Endodermal cell (in vitro differentiated cells): ENCODE data around the gene SPTBN2. TPM values are rescaled to one million over a fixed set of nuclear protein-coding genes. Genes with fewer than 3 reads are reported as not detected.

Source experiments
- DNase-seq: peaks from one replicate; pipeline ENCODE4 v3.0.0-alpha.2; 2017
- H3K27ac ChIP-seq: 2 replicates; pipeline ENCODE4 v1.5.1; 2013; ENCODE audit warnings: mild to moderate bottlenecking, low read depth, low read length, moderate library complexity
- H3K27me3 ChIP-seq: 2 replicates; pipeline ENCODE4 v1.6.1; 2013; ENCODE audit warnings: mild to moderate bottlenecking, low read length, moderate library complexity; ENCODE audit not compliant: insufficient read depth, control insufficient read depth, poor library complexity, severe bottlenecking
- H3K36me3 ChIP-seq: 2 replicates; pipeline ENCODE4 v1.7.0; 2013; ENCODE audit warnings: mild to moderate bottlenecking, low read length, moderate library complexity; ENCODE audit not compliant: control insufficient read depth, insufficient read depth
- H3K4me1 ChIP-seq: one replicate; pipeline ENCODE4 v1.7.0; 2013; ENCODE audit warnings: low read length; ENCODE audit not compliant: control insufficient read depth, insufficient read depth
- H3K4me3 ChIP-seq: 2 replicates; pipeline ENCODE4 v1.5.1; 2013; ENCODE audit warnings: mild to moderate bottlenecking, low read length, moderate library complexity
- H3K9ac ChIP-seq: 2 replicates; pipeline ENCODE4 v1.6.1; 2013; ENCODE audit warnings: mild to moderate bottlenecking, low read length, moderate library complexity; ENCODE audit not compliant: poor library complexity, severe bottlenecking; ENCODE audit errors: extremely low read depth
- H3K9me3 ChIP-seq: 2 replicates; pipeline ENCODE4 v1.6.1; 2013; ENCODE audit warnings: mild to moderate bottlenecking, low read length, moderate library complexity; ENCODE audit not compliant: control insufficient read depth
- H3K27ac Mint-ChIP-seq: 2 replicates; pipeline ENCODE4 v1.8.0; 2020; ENCODE audit warnings: mixed read lengths
- H3K27me3 Mint-ChIP-seq: 2 replicates; pipeline ENCODE4 v1.8.0; 2021; ENCODE audit warnings: mild to moderate bottlenecking, mixed read lengths; ENCODE audit not compliant: insufficient read depth
- H3K36me3 Mint-ChIP-seq: 2 replicates; pipeline ENCODE4 v1.8.0; 2020; ENCODE audit warnings: low read depth, mixed read lengths
- H3K4me1 Mint-ChIP-seq: 2 replicates; pipeline ENCODE4 v1.8.0; 2020; ENCODE audit warnings: mixed read lengths
- H3K4me3 Mint-ChIP-seq: 2 replicates; pipeline ENCODE4 v1.8.0; 2020; ENCODE audit warnings: mild to moderate bottlenecking, moderate library complexity, mixed read lengths
- H3K9me3 Mint-ChIP-seq: 2 replicates; pipeline ENCODE4 v1.8.0; 2020; ENCODE audit warnings: mild to moderate bottlenecking, mixed read lengths
- WGBS, 2 experiments: methylation state at CpG; one replicate each; pipeline versions ENCODE4 v1.1.5 to v1.1.7; 2013; ENCODE audit warnings: missing lambda C conversion rate in 2 of 2, mixed read lengths in 1 of 2; ENCODE audit not compliant: insufficient coverage in 1 of 2, insufficient read length in 1 of 2; 5-methylcytosine and 5-hydroxymethylcytosine counted together
- total RNA-seq, 2 donors: library from RNA; stranded (reverse); fragmentation: NEBNext Ultra II Directional in 1 of 2; extraction: Animal tissue kit (Norgen Biotek cat#: 25700) in 1 of 2; gene quantifications; 2 replicates in 1 of 2; 3 replicates in 1 of 2; pipeline ENCODE4 v1.2.1, GENCODE V29; 2021
- TF ChIP-seq, protein P1 (sequence below): fragments of 200-600 bp; sonication (generic); conservative IDR thresholded peaks from 2 replicates; pipeline ENCODE4 v1.5.0; 2021; ENCODE audit warnings: antibody characterized with exemption, mild to moderate bottlenecking

SPTBN2 gene
- total RNA-seq, 2 donors from 2014 or later: 36.0 to 46.0 TPM

DNA sequence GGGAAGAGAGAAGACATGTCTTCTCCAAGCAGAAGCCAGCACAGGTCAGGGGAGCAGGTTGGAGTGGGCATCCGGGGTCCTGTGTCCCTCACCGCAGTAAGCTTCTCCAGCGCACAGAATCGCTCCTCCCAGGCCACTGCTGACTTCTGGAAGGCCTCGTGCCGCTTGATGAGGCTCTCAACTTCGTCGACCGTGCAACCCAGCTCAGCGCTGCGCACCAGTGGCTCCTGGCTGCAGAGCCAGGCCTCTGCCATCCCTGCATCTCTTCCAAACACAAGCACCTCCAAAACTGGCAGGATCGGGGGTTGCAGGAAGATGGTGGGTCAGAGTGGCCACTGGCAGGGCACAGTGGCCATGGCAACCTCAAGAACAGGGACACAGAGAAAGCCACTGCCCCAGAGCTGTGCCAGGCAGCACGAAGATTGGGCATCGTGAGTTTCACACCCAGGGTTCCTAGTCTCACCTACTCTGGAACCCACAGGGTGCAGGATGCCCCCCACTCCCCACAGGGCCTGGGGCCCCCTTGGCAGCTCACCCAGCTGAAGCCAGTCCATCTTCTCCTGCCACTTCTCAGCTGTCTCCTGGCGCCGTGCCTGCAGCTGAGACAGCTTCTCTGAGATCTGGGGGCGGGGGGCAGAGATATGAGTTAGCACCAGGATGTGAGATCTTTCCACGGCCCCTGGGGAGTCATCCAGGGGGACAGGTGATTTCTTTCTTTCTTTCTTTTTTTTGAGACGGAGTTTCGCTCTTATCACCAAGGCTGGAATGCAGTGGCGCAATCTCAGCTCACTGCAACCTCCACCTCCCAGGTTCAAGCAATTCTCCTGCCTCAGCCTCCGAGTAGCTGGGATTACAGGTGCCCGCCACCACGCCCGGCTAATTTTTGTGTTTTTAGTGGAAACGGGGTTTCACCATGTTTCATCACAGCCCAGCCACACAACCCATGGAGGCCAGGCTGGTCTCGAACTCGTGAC, 40.2 kb downstream of the SPTBN2 start:
- Histone ChIP-seq H3K27ac (no peak overlapping the region), H3K27me3 (no peaks in the 10 kb centered on the region), H3K4me3 (no peak overlapping the region), H3K4me1 (no peaks in the 10 kb centered on the region), H3K9ac (no peak overlapping the region), H3K36me3 (peaks cover 36% of the 10 kb centered on the region), H3K9me3 (no peaks in the 10 kb centered on the region)
- WGBS, 2 experiments: 93 to 96% methylated on average over 17 to 28 of the region's 28 CpGs
- no peak for DNase-seq
- no peaks in the 10 kb centered on the region for H3K4me1 Mint-ChIP-seq
- no peak overlapping the region for H3K27ac Mint-ChIP-seq
- H3K27me3 Mint-ChIP-seq: no peaks in the 10 kb centered on the region
- TF ChIP-seq, protein P1, sequence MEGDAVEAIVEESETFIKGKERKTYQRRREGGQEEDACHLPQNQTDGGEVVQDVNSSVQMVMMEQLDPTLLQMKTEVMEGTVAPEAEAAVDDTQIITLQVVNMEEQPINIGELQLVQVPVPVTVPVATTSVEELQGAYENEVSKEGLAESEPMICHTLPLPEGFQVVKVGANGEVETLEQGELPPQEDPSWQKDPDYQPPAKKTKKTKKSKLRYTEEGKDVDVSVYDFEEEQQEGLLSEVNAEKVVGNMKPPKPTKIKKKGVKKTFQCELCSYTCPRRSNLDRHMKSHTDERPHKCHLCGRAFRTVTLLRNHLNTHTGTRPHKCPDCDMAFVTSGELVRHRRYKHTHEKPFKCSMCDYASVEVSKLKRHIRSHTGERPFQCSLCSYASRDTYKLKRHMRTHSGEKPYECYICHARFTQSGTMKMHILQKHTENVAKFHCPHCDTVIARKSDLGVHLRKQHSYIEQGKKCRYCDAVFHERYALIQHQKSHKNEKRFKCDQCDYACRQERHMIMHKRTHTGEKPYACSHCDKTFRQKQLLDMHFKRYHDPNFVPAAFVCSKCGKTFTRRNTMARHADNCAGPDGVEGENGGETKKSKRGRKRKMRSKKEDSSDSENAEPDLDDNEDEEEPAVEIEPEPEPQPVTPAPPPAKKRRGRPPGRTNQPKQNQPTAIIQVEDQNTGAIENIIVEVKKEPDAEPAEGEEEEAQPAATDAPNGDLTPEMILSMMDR: no peak
- peaks cover 11% of the 10 kb centered on the region for H3K36me3 Mint-ChIP-seq
- H3K9me3 Mint-ChIP-seq: no peaks in the 10 kb centered on the region
- no peak overlapping the region for H3K4me3 Mint-ChIP-seq

DNA sequence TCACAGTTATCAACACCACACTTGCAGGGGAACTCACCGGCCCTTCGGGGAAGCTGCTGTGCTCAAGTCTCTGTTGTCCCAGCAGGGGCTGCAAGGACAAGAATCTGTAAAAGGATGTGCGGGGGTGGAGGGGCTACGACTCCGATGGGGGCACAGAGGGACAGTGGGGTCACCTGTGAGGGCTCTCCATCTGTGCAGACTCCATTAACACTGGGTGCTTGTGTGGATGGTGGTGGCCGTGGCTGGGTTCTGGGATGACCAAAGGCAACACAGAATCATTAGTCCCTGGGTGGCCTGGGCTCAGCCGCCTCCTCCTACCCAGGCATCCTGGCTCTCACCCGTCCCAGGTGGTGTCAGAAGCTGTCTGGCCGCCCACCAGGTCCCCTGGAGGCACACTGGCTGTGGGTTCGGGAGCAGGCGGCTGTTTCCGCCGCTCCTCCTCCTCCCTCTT, 41.2 kb downstream of the SPTBN2 start:
- Mint-ChIP-seq H3K4me3 (no peak overlapping the region), H3K9me3 (no peaks in the 10 kb centered on the region), H3K36me3 (peaks cover 11% of the 10 kb centered on the region), H3K4me1 (no peaks in the 10 kb centered on the region), H3K27me3 (no peaks in the 10 kb centered on the region), H3K27ac (no peak overlapping the region)
- no peak for DNase-seq
- H3K4me1 ChIP-seq: no peaks in the 10 kb centered on the region
- H3K27ac ChIP-seq: no peak overlapping the region
- no peaks in the 10 kb centered on the region for H3K9me3 ChIP-seq
- H3K27me3 ChIP-seq: no peaks in the 10 kb centered on the region
- TF ChIP-seq, protein P1: no peak
- WGBS, 2 experiments: 92 to 100% methylated on average over 5 to 13 of the region's 13 CpGs
- no peak overlapping the region for H3K9ac ChIP-seq
- no peak overlapping the region for H3K4me3 ChIP-seq
- peaks cover 28% of the 10 kb centered on the region for H3K36me3 ChIP-seq

GRCh38 chr11:66686801-66687750, 41.9 kb downstream of the SPTBN2 start:
- Mint-ChIP-seq H3K27me3 (no peaks in the 10 kb centered on the region), H3K27ac (no peak overlapping the region), H3K36me3 (peaks cover 11% of the 10 kb centered on the region), H3K4me1 (no peaks in the 10 kb centered on the region), H3K9me3 (no peaks in the 10 kb centered on the region), H3K4me3 (no peak overlapping the region)
- Histone ChIP-seq H3K4me3 (no peak overlapping the region), H3K27me3 (no peaks in the 10 kb centered on the region), H3K4me1 (no peaks in the 10 kb centered on the region), H3K9ac (no peak overlapping the region), H3K9me3 (no peaks in the 10 kb centered on the region), H3K36me3 (peaks cover 22% of the 10 kb centered on the region), H3K27ac (no peak overlapping the region)
- WGBS, 2 experiments: 95% methylated on average over 26 to 33 of the region's 33 CpGs
- TF ChIP-seq, protein P1: no peak
- no peak for DNase-seq
